ENCODE data around the gene HELT. TPM values are rescaled to one million over a fixed set of nuclear protein-coding genes. Genes with fewer than 3 reads are reported as not detected.

The HELT gene
- total RNA-seq, 1 experiment from 2014 or later, result 0.28 TPM

DNA sequence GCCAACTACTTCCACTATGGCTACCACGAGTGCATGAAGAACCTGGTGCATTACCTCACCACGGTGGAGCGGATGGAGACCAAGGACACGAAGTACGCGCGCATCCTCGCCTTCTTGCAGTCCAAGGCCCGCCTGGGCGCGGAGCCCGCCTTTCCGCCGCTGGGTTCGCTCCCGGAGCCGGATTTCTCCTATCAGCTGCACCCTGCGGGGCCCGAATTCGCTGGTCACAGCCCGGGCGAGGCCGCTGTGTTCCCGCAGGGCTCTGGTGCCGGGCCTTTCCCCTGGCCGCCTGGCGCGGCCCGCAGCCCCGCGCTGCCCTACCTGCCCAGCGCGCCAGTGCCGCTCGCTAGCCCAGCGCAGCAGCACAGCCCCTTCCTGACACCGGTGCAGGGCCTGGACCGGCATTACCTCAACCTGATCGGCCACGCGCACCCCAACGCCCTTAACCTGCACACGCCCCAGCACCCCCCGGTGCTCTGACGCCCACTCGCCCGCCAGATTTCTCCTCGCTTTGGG is 2.1 kb downstream of the HELT start:
- Mint-ChIP-seq H3K27ac (no peak overlapping the region), H3K4me3 (peak overlapping the region; percentile 65), H3K27me3 (ENCODE audit: low read depth) (peaks cover 100% of the 10 kb centered on the region), H3K4me1 (peaks cover 46% of the 10 kb centered on the region), H3K36me3 (no peaks in the 10 kb centered on the region), H3K9me3 (no peaks in the 10 kb centered on the region)
- TF ChIP-seq, protein P1, sequence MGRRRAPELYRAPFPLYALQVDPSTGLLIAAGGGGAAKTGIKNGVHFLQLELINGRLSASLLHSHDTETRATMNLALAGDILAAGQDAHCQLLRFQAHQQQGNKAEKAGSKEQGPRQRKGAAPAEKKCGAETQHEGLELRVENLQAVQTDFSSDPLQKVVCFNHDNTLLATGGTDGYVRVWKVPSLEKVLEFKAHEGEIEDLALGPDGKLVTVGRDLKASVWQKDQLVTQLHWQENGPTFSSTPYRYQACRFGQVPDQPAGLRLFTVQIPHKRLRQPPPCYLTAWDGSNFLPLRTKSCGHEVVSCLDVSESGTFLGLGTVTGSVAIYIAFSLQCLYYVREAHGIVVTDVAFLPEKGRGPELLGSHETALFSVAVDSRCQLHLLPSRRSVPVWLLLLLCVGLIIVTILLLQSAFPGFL (CRISPR knock-in tag; IDR thresholded peaks at IDR 0.05; ENCODE audit: borderline replicate concordance), result no peak
- TF ChIP-seq, protein P2, sequence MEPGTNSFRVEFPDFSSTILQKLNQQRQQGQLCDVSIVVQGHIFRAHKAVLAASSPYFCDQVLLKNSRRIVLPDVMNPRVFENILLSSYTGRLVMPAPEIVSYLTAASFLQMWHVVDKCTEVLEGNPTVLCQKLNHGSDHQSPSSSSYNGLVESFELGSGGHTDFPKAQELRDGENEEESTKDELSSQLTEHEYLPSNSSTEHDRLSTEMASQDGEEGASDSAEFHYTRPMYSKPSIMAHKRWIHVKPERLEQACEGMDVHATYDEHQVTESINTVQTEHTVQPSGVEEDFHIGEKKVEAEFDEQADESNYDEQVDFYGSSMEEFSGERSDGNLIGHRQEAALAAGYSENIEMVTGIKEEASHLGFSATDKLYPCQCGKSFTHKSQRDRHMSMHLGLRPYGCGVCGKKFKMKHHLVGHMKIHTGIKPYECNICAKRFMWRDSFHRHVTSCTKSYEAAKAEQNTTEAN (CRISPR knock-in tag; IDR thresholded peaks at IDR 0.05), result no peak
- TF ChIP-seq EMX1 (CRISPR knock-in tag; IDR thresholded peaks at IDR 0.05) (no peak), TP53 (CRISPR knock-in tag; IDR thresholded peaks at IDR 0.05) (no peak; the same call in 1 of the 2 replicates), FOXP1 (CRISPR knock-in tag; IDR thresholded peaks at IDR 0.05; ENCODE audit: borderline replicate concordance) (0 out of 2 replicates have a peak, but pooled peaks have one; percentile 29), FOXJ3 (CRISPR knock-in tag; IDR thresholded peaks at IDR 0.05; ENCODE audit: borderline replicate concordance) (no peak), TEAD1 (CRISPR knock-in tag; IDR thresholded peaks at IDR 0.05) (no peak), ZNF671 (CRISPR knock-in tag; IDR thresholded peaks at IDR 0.05) (no peak)
- TF ChIP-seq, protein P3, sequence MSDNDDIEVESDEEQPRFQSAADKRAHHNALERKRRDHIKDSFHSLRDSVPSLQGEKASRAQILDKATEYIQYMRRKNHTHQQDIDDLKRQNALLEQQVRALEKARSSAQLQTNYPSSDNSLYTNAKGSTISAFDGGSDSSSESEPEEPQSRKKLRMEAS (CRISPR knock-in tag; IDR thresholded peaks at IDR 0.05), result 0 out of 2 replicates have a peak, but pooled peaks have one; percentile 43
- TF ChIP-seq, protein P4, sequence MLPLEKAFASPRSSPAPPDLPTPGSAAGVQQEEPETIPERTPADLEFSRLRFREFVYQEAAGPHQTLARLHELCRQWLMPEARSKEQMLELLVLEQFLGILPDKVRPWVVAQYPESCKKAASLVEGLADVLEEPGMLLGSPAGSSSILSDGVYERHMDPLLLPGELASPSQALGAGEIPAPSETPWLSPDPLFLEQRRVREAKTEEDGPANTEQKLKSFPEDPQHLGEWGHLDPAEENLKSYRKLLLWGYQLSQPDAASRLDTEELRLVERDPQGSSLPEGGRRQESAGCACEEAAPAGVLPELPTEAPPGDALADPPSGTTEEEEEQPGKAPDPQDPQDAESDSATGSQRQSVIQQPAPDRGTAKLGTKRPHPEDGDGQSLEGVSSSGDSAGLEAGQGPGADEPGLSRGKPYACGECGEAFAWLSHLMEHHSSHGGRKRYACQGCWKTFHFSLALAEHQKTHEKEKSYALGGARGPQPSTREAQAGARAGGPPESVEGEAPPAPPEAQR (CRISPR knock-in tag; IDR thresholded peaks at IDR 0.05), result no peak
- TF ChIP-seq, protein P5, sequence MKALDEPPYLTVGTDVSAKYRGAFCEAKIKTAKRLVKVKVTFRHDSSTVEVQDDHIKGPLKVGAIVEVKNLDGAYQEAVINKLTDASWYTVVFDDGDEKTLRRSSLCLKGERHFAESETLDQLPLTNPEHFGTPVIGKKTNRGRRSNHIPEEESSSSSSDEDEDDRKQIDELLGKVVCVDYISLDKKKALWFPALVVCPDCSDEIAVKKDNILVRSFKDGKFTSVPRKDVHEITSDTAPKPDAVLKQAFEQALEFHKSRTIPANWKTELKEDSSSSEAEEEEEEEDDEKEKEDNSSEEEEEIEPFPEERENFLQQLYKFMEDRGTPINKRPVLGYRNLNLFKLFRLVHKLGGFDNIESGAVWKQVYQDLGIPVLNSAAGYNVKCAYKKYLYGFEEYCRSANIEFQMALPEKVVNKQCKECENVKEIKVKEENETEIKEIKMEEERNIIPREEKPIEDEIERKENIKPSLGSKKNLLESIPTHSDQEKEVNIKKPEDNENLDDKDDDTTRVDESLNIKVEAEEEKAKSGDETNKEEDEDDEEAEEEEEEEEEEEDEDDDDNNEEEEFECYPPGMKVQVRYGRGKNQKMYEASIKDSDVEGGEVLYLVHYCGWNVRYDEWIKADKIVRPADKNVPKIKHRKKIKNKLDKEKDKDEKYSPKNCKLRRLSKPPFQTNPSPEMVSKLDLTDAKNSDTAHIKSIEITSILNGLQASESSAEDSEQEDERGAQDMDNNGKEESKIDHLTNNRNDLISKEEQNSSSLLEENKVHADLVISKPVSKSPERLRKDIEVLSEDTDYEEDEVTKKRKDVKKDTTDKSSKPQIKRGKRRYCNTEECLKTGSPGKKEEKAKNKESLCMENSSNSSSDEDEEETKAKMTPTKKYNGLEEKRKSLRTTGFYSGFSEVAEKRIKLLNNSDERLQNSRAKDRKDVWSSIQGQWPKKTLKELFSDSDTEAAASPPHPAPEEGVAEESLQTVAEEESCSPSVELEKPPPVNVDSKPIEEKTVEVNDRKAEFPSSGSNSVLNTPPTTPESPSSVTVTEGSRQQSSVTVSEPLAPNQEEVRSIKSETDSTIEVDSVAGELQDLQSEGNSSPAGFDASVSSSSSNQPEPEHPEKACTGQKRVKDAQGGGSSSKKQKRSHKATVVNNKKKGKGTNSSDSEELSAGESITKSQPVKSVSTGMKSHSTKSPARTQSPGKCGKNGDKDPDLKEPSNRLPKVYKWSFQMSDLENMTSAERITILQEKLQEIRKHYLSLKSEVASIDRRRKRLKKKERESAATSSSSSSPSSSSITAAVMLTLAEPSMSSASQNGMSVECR (CRISPR knock-in tag; IDR thresholded peaks at IDR 0.05; ENCODE audit: borderline replicate concordance), result no peak
- CTCF ChIA-PET, result interaction anchor here (0.7 to 3.4 kb wide), 5 partner anchors 13 to 163 kb away, joined by 3 to 36 read pairs (median 6); no protein-coding TSS in a partner anchor
- ATAC-seq, result peak; percentile 11
- POLR2A ChIA-PET, result interaction anchor here (1.3 to 1.8 kb wide), 2 partner anchors 76 to 286 kb away, joined by 3 to 8 read pairs; partner anchors contain the start of gene CENPU
- peak; percentile 74 for DNase-seq (ENCODE audit: low spot score)

DNA sequence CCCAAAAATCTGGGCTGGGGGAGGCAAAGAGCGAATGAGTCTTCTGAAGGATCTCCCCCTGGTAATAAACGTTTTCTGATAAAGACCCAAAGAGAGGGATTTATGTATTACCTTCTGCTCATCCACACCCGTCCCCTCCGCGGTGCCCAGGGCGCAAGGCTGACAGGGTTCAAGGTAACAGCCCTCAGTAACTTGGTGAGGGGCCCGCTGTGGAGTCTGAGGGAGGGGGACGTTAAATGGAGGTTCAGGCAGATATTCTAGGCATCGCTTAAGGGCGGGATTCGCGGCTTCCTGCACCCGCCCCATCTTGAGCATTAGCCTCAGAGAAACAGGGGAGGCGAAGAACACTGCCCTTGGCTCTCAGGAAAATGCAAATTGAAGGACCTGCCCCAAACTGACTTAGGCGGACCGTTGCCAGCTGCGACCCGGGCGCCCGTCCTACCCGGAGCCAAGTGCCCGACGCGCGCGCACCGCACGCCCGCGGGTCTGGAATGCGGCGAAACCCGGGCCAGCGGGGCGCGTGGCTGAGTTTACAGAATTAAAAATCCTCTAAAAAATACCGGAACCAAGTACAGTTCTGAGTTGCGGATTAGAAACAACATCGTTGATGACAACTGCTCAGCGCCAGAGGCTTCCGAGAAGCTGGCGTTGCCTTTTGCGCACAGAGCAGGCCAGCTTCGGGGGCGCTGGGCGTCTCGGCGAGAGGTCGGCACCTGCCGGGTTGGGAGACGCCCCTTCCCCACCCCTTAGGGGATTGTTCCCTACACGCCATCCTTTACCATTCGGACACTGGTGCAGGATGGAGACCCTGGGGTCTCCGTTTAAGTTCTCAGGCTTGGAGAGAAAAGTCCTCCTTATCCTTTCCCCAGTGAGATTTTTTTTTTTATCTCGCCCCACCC is 2.8 kb downstream of the HELT start:
- CTCF ChIA-PET, result interaction anchor here (0.7 to 1.3 kb wide), 4 partner anchors 12 to 114 kb away, joined by 3 to 4 read pairs (median 4); no protein-coding TSS in a partner anchor
- Mint-ChIP-seq H3K4me3 (peak overlapping the region; percentile 65), H3K9me3 (no peaks in the 10 kb centered on the region), H3K36me3 (no peaks in the 10 kb centered on the region), H3K27ac (no peak overlapping the region), H3K27me3 (ENCODE audit: low read depth) (peaks cover 100% of the 10 kb centered on the region), H3K4me1 (peaks cover 40% of the 10 kb centered on the region)
- ATAC-seq, result peak; percentile 2
- POLR2A ChIA-PET, result no interaction called here
- peak; percentile 38 for DNase-seq (ENCODE audit: low spot score)
- TF ChIP-seq MXD4 (CRISPR knock-in tag; IDR thresholded peaks at IDR 0.05; ENCODE audit: borderline replicate concordance), result no peak
- TF ChIP-seq, protein P6, sequence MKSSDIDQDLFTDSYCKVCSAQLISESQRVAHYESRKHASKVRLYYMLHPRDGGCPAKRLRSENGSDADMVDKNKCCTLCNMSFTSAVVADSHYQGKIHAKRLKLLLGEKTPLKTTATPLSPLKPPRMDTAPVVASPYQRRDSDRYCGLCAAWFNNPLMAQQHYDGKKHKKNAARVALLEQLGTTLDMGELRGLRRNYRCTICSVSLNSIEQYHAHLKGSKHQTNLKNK (CRISPR knock-in tag; IDR thresholded peaks at IDR 0.05), result no peak
- TF ChIP-seq ETV6 (CRISPR knock-in tag; IDR thresholded peaks at IDR 0.05), result no peak
- TF ChIP-seq IRF2 (CRISPR knock-in tag; IDR thresholded peaks at IDR 0.05; ENCODE audit: borderline replicate concordance, low read depth), result no peak
- TF ChIP-seq, protein P7, sequence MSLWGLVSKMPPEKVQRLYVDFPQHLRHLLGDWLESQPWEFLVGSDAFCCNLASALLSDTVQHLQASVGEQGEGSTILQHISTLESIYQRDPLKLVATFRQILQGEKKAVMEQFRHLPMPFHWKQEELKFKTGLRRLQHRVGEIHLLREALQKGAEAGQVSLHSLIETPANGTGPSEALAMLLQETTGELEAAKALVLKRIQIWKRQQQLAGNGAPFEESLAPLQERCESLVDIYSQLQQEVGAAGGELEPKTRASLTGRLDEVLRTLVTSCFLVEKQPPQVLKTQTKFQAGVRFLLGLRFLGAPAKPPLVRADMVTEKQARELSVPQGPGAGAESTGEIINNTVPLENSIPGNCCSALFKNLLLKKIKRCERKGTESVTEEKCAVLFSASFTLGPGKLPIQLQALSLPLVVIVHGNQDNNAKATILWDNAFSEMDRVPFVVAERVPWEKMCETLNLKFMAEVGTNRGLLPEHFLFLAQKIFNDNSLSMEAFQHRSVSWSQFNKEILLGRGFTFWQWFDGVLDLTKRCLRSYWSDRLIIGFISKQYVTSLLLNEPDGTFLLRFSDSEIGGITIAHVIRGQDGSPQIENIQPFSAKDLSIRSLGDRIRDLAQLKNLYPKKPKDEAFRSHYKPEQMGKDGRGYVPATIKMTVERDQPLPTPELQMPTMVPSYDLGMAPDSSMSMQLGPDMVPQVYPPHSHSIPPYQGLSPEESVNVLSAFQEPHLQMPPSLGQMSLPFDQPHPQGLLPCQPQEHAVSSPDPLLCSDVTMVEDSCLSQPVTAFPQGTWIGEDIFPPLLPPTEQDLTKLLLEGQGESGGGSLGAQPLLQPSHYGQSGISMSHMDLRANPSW (CRISPR knock-in tag; conservative IDR thresholded peaks at IDR 0.05; ENCODE audit: low read depth), result no peak
- TF ChIP-seq, protein P8, sequence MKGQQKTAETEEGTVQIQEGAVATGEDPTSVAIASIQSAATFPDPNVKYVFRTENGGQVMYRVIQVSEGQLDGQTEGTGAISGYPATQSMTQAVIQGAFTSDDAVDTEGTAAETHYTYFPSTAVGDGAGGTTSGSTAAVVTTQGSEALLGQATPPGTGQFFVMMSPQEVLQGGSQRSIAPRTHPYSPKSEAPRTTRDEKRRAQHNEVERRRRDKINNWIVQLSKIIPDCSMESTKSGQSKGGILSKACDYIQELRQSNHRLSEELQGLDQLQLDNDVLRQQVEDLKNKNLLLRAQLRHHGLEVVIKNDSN (CRISPR knock-in tag; IDR thresholded peaks at IDR 0.05), result no peak
- TF ChIP-seq FOXJ3 (CRISPR knock-in tag; IDR thresholded peaks at IDR 0.05; ENCODE audit: borderline replicate concordance), result no peak
- no peak for TF ChIP-seq RELA (CRISPR knock-in tag; IDR thresholded peaks at IDR 0.05; ENCODE audit: borderline replicate concordance)
- TF ChIP-seq NR2C2 (CRISPR knock-in tag; IDR thresholded peaks at IDR 0.05), result no peak
- no peak for TF ChIP-seq ZNF138 (CRISPR knock-in tag; conservative IDR thresholded peaks at IDR 0.05)
